ENCODE results near the gene CFAP119. TPM values are rescaled to one million over a fixed set of nuclear protein-coding genes. Genes with fewer than 3 reads are reported as not detected.

Gene CFAP119
- total and polyA plus RNA-seq, 10 of the 15 experiments (the other 5 are each of a cell fraction or from before 2014, with no cell fraction given), result 2.2 to 9.4 (median 4.3) TPM

DNA sequence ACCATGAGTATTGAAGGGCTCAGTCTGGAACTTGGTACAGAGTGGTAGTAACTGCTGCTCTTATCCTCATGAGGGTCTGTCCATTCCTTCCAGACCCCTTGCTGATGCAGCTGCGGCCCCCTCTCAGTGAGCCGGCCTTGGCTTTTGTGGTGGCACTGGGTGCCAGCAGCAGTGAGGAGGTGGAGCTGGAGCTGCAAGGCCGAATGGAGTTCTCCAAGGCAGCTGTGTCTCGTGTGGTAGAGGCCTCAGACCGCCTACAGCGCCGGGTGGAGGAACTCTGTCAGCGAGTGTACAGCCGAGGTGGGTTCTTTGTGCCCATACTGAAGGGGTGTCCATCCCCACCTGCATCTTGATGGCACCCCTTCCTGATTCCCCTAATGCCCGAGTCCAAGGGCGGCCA, 2.2 kb upstream of the CFAP119 start:
- BruUV-seq (replicated peaks), result no TSS peak
- no peak overlapping the region for H3K4me2 ChIP-seq (ENCODE audit: control insufficient read depth, insufficient read depth)
- peaks cover 9% of the 10 kb centered on the region for H3K4me1 ChIP-seq (ENCODE audit: control insufficient read depth, insufficient read depth, low read length)
- ChIA-PET RAD21 (ENCODE audit: unreplicated experiment) (no interaction called here), CTCF (no interaction called here), POLR2A (interaction anchor here (0.5 kb wide), 1 partner anchor 18 kb away, joined by 3 read pairs; no protein-coding TSS in a partner anchor), SMC1A (ENCODE audit: uncharacterized antibody, unreplicated experiment) (no interaction called here)
- H3K4me3 ChIP-seq, result no peak overlapping the region
- no peaks in the 10 kb centered on the region for H3K9me3 ChIP-seq (replicated peaks; ENCODE audit: control insufficient read depth, insufficient read depth, low read length)
- no peak for ATAC-seq
- intact Hi-C loops (cut with micrococcal nuclease; ENCODE audit: unreplicated experiment) (loop anchor here (5.0 kb wide), 2 partner anchors 107 to 158 kb away; partner anchors contain the start of genes FBRS and FBXL19), in situ Hi-C loops (cut with MboI) (loop anchor here (25.0 kb wide), 1 partner anchor 1123 kb away; no protein-coding TSS in a partner anchor)
- H2AFZ ChIP-seq (ENCODE audit: control insufficient read depth, low read depth, low read length), result no peak overlapping the region
- H3K27ac ChIP-seq (ENCODE audit: control insufficient read depth, insufficient read depth), result no peak overlapping the region
- H3K79me2 ChIP-seq (ENCODE audit: control insufficient read depth, insufficient read depth, low read length), result peaks cover 15% of the 10 kb centered on the region
- no peak overlapping the region for H3K9ac ChIP-seq (ENCODE audit: control insufficient read depth, insufficient read depth, low read length)
- peaks cover 31 to 34% of the 10 kb centered on the region in 2 experiments; a peak in 3 of 4 replicates for H3K36me3 ChIP-seq (ENCODE audit: control insufficient read depth in 2 of 2, insufficient read depth in 2 of 2, low read length in 1 of 2)
- no peaks in the 10 kb centered on the region for H4K20me1 ChIP-seq (ENCODE audit: control insufficient read depth, insufficient read depth)
- DNase-seq (ENCODE audit: low read depth, low spot score), result no peak
- no peaks in the 10 kb centered on the region for H3K27me3 ChIP-seq (replicated peaks in 1 of 2; ENCODE audit: control insufficient read depth in 2 of 2, insufficient read depth in 2 of 2, low read length in 1 of 2)
- 95% methylated on average over 11 of the region's 11 CpGs for WGBS (ENCODE audit: insufficient coverage, insufficient replicate concordance, low lambda C conversion rate, missing lambda C conversion rate)
- no peak for FAIRE-seq
- TF ChIP-seq, protein P1, sequence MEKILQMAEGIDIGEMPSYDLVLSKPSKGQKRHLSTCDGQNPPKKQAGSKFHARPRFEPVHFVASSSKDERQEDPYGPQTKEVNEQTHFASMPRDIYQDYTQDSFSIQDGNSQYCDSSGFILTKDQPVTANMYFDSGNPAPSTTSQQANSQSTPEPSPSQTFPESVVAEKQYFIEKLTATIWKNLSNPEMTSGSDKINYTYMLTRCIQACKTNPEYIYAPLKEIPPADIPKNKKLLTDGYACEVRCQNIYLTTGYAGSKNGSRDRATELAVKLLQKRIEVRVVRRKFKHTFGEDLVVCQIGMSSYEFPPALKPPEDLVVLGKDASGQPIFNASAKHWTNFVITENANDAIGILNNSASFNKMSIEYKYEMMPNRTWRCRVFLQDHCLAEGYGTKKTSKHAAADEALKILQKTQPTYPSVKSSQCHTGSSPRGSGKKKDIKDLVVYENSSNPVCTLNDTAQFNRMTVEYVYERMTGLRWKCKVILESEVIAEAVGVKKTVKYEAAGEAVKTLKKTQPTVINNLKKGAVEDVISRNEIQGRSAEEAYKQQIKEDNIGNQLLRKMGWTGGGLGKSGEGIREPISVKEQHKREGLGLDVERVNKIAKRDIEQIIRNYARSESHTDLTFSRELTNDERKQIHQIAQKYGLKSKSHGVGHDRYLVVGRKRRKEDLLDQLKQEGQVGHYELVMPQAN (conservative IDR thresholded peaks at IDR 0.05), result no peak
- TF ChIP-seq CHD1 (IDR thresholded peaks at IDR 0.05; ENCODE audit: low read depth, low read length) (no peak), ETV6 (conservative IDR thresholded peaks at IDR 0.05 in 1 of 2, IDR thresholded peaks at IDR 0.05 in 1 of 2; ENCODE audit: borderline replicate concordance in 1 of 2, low read depth in 1 of 2) (no peak), ZNF592 (IDR thresholded peaks at IDR 0.05) (no peak), USF1 (IDR thresholded peaks at IDR 0.05; ENCODE audit: borderline replicate concordance, extremely low read length, insufficient read depth, low read depth, low read length) (no peak), MXI1 (IDR thresholded peaks at IDR 0.05; ENCODE audit: low read depth, low read length) (no peak), BHLHE40 (IDR thresholded peaks at IDR 0.05; ENCODE audit: borderline replicate concordance in 1 of 2, low read depth in 2 of 2, low read length in 1 of 2) (no peak), TAF1 (IDR thresholded peaks at IDR 0.05; ENCODE audit: borderline replicate concordance, low read depth, low read length) (no peak), NFYB (IDR thresholded peaks at IDR 0.05; ENCODE audit: insufficient read depth, low read depth, low read length) (no peak), FOXK2 (IDR thresholded peaks at IDR 0.05) (no peak), SRF (IDR thresholded peaks at IDR 0.05; ENCODE audit: low read depth in 2 of 2, low read length in 2 of 2) (no peak)
- TF ChIP-seq, protein P2, sequence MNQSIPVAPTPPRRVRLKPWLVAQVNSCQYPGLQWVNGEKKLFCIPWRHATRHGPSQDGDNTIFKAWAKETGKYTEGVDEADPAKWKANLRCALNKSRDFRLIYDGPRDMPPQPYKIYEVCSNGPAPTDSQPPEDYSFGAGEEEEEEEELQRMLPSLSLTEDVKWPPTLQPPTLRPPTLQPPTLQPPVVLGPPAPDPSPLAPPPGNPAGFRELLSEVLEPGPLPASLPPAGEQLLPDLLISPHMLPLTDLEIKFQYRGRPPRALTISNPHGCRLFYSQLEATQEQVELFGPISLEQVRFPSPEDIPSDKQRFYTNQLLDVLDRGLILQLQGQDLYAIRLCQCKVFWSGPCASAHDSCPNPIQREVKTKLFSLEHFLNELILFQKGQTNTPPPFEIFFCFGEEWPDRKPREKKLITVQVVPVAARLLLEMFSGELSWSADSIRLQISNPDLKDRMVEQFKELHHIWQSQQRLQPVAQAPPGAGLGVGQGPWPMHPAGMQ (IDR thresholded peaks at IDR 0.05; ENCODE audit: borderline replicate concordance), result no peak
- TF ChIP-seq, protein P3, sequence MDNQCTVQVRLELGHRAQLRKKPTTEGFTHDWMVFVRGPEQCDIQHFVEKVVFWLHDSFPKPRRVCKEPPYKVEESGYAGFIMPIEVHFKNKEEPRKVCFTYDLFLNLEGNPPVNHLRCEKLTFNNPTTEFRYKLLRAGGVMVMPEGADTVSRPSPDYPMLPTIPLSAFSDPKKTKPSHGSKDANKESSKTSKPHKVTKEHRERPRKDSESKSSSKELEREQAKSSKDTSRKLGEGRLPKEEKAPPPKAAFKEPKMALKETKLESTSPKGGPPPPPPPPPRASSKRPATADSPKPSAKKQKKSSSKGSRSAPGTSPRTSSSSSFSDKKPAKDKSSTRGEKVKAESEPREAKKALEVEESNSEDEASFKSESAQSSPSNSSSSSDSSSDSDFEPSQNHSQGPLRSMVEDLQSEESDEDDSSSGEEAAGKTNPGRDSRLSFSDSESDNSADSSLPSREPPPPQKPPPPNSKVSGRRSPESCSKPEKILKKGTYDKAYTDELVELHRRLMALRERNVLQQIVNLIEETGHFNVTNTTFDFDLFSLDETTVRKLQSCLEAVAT (IDR thresholded peaks at IDR 0.05), result no peak

All from GM12878 (cell line).